GM12875 (cell line): Measurements from ENCODE around the gene LRRC2.
A peak's percentile ranks its signal among the peaks of the same experiment; 100 is the strongest.

ENCODE experiments used
- H3K4me3 ChIP-seq: one replicate; pipeline ENCODE4 v1.5.1; 2011; ENCODE audit warnings: low read depth, low read length, control low read depth
- TF ChIP-seq, protein P1 (sequence below): IDR thresholded peaks from 2 replicates; pipeline ENCODE4 v1.5.1; 2011; ENCODE audit warnings: low read depth, mild to moderate bottlenecking, control low read depth, inconsistent platforms, low read length, moderate library complexity, borderline replicate concordance; ENCODE audit not compliant: insufficient read depth

LRRC2 gene

GRCh38 chr3:46574243-46574646 lies 8.1 kb upstream of the LRRC2 start:
- H3K4me3 ChIP-seq: no peak overlapping the region
- TF ChIP-seq, protein P1, sequence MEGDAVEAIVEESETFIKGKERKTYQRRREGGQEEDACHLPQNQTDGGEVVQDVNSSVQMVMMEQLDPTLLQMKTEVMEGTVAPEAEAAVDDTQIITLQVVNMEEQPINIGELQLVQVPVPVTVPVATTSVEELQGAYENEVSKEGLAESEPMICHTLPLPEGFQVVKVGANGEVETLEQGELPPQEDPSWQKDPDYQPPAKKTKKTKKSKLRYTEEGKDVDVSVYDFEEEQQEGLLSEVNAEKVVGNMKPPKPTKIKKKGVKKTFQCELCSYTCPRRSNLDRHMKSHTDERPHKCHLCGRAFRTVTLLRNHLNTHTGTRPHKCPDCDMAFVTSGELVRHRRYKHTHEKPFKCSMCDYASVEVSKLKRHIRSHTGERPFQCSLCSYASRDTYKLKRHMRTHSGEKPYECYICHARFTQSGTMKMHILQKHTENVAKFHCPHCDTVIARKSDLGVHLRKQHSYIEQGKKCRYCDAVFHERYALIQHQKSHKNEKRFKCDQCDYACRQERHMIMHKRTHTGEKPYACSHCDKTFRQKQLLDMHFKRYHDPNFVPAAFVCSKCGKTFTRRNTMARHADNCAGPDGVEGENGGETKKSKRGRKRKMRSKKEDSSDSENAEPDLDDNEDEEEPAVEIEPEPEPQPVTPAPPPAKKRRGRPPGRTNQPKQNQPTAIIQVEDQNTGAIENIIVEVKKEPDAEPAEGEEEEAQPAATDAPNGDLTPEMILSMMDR: no peak

- no peak overlapping the region for H3K4me3 ChIP-seq
- TF ChIP-seq, protein P1: no peak
These were observed 7.6 kb upstream of the LRRC2 start for GRCh38 chr3:46573701-46574100.

DNA sequence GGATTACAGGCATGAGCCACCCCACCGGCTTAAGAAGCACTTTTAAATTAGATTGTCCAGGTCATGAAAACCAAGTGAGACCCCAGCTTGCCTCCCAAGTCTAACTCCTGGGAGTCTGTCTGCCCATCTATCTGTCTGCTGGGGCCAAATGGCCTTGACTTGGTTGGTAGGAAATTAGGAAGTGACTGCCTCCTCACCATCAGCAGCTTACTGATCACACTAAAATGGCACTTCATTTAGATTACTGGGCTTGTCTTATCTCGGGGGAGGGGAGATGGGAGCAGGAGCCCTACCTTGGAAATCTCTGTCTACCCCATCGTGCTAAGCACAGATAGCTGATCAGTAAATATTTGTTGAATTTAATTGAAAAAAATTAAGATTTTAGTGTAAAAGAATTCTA lies 5.6 kb upstream of the LRRC2 start:
- H3K4me3 ChIP-seq: no peak overlapping the region
- TF ChIP-seq, protein P1: no peak

GRCh38 chr3:46565607-46566039 lies 479 bp downstream of the LRRC2 start:
- TF ChIP-seq, protein P1: no peak
- H3K4me3 ChIP-seq: peak overlapping the region; percentile 41

DNA sequence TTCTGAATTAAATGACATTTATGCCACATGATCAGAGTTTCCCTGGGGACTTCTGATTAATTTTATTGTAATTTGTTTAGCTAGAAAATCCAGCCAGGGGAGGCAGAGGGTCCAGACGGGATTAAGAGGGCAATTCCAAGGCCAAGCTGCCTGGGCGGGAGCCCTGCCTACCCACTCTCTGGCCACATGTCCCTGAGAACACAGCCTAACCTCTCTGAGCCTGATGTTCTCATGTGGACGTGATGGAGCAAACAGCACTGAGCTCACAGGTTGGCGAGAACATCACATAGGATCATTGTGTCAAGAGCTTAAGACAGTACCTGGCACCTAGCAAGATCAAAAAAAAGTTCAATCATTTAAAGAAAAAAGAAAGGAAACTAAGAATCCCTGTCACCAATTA lies 1.0 kb downstream of the LRRC2 start:
- TF ChIP-seq, protein P1: no peak
- no peak overlapping the region for H3K4me3 ChIP-seq

- TF ChIP-seq, protein P1: no peak
- H3K4me3 ChIP-seq: no peak overlapping the region
These were observed 1.7 kb downstream of the LRRC2 start for GRCh38 chr3:46564190-46565021.

DNA sequence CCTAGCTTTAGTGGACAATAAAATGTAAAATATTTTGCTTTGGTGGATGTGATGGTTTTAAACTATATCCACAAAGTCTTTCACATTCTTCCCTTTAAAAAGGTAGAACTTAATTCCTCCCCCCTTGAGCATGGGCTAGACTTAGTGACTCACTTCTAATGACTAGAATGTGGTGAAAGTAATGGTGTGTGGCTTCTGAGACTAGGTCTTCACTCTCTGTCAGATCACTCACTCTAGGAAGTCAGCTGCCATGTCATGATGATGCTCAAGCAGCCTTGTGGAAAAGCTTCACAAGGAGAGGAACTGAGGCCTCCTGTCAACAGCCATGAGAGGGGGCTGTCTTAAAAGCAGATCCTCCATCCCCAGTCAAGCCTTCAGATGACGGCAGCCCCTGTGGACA lies 4.2 kb downstream of the LRRC2 start:
- TF ChIP-seq, protein P1: no peak
- no peak overlapping the region for H3K4me3 ChIP-seq
